ENCODE results near the gene ZNF609. TPM values are rescaled to one million over a fixed set of nuclear protein-coding genes. Genes with fewer than 3 reads are reported as not detected.

ZNF609 gene
- total and polyA plus RNA-seq, 4 donors: 8.1 to 54.2 (median 22.0) TPM

DNA sequence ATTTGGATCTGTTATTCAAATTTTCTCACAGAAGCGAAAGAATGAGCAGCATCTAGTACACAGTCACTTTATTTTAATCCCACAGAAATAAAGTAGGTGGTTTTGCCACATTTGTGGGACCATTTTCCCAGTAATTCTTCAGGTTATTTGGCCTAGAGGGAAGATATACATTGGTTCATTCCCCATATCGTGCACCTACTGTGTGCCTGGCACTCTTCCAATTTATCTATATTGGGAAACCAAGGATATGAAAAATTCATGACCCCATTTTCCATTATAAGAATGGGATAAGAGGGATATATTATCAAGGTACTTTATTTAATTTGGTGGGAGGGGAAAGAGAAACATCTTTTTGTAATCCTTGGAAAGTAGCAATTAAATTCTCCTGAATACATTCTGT is 37.7 kb upstream of the ZNF609 start:
- ATAC-seq (ENCODE audit: insufficient read depth, low FRiP score) (no peak), DNase-seq (no peak)
- Histone ChIP-seq H3K27me3 (ENCODE audit: control insufficient read depth in 3 of 3, insufficient read depth in 3 of 3, low read length in 2 of 3) (no peaks in the 10 kb centered on the region), H3K9me3 (ENCODE audit: control insufficient read depth in 4 of 4, insufficient read depth in 3 of 4, low read length in 3 of 4) (no peaks in the 10 kb centered on the region), H3K27ac (ENCODE audit: low read depth in 1 of 2, low read length in 1 of 2) (peak overlapping the region in 1 of 2 donors; percentile 40), H3K36me3 (ENCODE audit: control insufficient read depth in 4 of 4, insufficient read depth in 4 of 4, low read length in 4 of 4) (peaks cover 8 to 38% (median 20%) of the 10 kb centered on the region in 4 donors), H3K4me1 (ENCODE audit: control insufficient read depth in 5 of 5, insufficient read depth in 5 of 5, low read length in 5 of 5) (no peaks in the 10 kb centered on the region), H3K9ac (ENCODE audit: insufficient read depth in 1 of 2, low read length in 2 of 2) (no peak overlapping the region), H3K4me3 (no peak overlapping the region)
- 93 to 96% methylated on average over 2 of the region's 2 CpGs for WGBS, 2 donors
- TF ChIP-seq, protein P1, sequence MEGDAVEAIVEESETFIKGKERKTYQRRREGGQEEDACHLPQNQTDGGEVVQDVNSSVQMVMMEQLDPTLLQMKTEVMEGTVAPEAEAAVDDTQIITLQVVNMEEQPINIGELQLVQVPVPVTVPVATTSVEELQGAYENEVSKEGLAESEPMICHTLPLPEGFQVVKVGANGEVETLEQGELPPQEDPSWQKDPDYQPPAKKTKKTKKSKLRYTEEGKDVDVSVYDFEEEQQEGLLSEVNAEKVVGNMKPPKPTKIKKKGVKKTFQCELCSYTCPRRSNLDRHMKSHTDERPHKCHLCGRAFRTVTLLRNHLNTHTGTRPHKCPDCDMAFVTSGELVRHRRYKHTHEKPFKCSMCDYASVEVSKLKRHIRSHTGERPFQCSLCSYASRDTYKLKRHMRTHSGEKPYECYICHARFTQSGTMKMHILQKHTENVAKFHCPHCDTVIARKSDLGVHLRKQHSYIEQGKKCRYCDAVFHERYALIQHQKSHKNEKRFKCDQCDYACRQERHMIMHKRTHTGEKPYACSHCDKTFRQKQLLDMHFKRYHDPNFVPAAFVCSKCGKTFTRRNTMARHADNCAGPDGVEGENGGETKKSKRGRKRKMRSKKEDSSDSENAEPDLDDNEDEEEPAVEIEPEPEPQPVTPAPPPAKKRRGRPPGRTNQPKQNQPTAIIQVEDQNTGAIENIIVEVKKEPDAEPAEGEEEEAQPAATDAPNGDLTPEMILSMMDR (IDR thresholded peaks at IDR 0.05; ENCODE audit: control extremely low read depth, extremely low read depth): no peak

DNA sequence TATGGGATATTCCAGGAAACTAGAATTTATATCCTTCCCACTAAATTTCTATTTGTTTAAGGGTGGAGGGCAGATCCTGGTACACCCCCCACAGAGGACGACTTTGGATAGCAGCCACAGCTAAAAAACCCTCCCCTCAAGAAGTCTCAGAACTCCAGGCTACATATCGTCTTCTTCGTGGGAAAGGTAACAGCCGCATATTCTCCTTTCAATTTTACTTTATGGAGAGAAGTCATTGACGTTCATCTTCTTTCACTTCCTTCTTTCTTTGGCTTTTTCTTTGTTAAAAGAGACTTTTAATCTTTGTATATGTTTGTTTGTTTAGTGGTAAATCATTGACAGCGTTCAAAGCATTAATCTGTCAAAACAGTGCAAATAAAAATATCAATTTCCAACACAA is 36.4 kb upstream of the ZNF609 start:
- H3K9me3 ChIP-seq (ENCODE audit: control insufficient read depth in 4 of 4, insufficient read depth in 3 of 4, low read length in 3 of 4): no peaks in the 10 kb centered on the region
- peaks cover 8 to 37% (median 20%) of the 10 kb centered on the region in 4 donors for H3K36me3 ChIP-seq (ENCODE audit: control insufficient read depth in 4 of 4, insufficient read depth in 4 of 4, low read length in 4 of 4)
- H3K9ac ChIP-seq (ENCODE audit: insufficient read depth in 1 of 2, low read length in 2 of 2): no peak overlapping the region
- no peak overlapping the region for H3K4me3 ChIP-seq
- H3K27me3 ChIP-seq (ENCODE audit: control insufficient read depth in 3 of 3, insufficient read depth in 3 of 3, low read length in 2 of 3): no peaks in the 10 kb centered on the region
- 67 to 78% methylated on average over 6 of the region's 6 CpGs for WGBS, 2 donors
- DNase-seq (no peak), ATAC-seq (ENCODE audit: insufficient read depth, low FRiP score) (no peak)
- H3K27ac ChIP-seq (ENCODE audit: low read depth in 1 of 2, low read length in 1 of 2): no peak overlapping the region
- TF ChIP-seq, protein P1 (IDR thresholded peaks at IDR 0.05; ENCODE audit: control extremely low read depth, extremely low read depth): no peak
- H3K4me1 ChIP-seq (ENCODE audit: control insufficient read depth in 5 of 5, insufficient read depth in 5 of 5, low read length in 5 of 5): no peaks in the 10 kb centered on the region

GRCh38 chr15:64425221-64425620 is 35.2 kb upstream of the ZNF609 start:
- no peaks in the 10 kb centered on the region for H3K27me3 ChIP-seq (ENCODE audit: control insufficient read depth in 3 of 3, insufficient read depth in 3 of 3, low read length in 2 of 3)
- WGBS, 2 donors: 88 to 92% methylated on average over 3 of the region's 3 CpGs
- H3K27ac ChIP-seq (ENCODE audit: low read depth in 1 of 2, low read length in 1 of 2): no peak overlapping the region
- no peak overlapping the region for H3K4me3 ChIP-seq
- DNase-seq (no peak), ATAC-seq (ENCODE audit: insufficient read depth, low FRiP score) (no peak)
- no peaks in the 10 kb centered on the region for H3K9me3 ChIP-seq (ENCODE audit: control insufficient read depth in 4 of 4, insufficient read depth in 3 of 4, low read length in 3 of 4)
- H3K4me1 ChIP-seq (ENCODE audit: control insufficient read depth in 5 of 5, insufficient read depth in 5 of 5, low read length in 5 of 5): peaks cover 0 to 10% (median 2%) of the 10 kb centered on the region in 5 donors
- no peak overlapping the region for H3K9ac ChIP-seq (ENCODE audit: insufficient read depth in 1 of 2, low read length in 2 of 2)
- TF ChIP-seq, protein P1 (IDR thresholded peaks at IDR 0.05; ENCODE audit: control extremely low read depth, extremely low read depth): no peak
- peaks cover 8 to 37% (median 20%) of the 10 kb centered on the region in 4 donors for H3K36me3 ChIP-seq (ENCODE audit: control insufficient read depth in 4 of 4, insufficient read depth in 4 of 4, low read length in 4 of 4)
